CD4-positive, alpha-beta T cell treated with Interleukin-10 for 1 hour (primary cell): ENCODE results near the gene ZSCAN25.
"Not testable (repeated sequence)": the region's sequence is repeated elsewhere in the genome, so short reads cannot be mapped to it uniquely, and the experiment has no call there.

ENCODE experiments used
- DNase-seq: peaks from one replicate; pipeline ENCODE4 v3.0.0-alpha.2; 2020

ZSCAN25 gene

GRCh38 chr7:99651290-99651689, 34.5 kb downstream of the ZSCAN25 start:
- no peak for DNase-seq

DNA sequence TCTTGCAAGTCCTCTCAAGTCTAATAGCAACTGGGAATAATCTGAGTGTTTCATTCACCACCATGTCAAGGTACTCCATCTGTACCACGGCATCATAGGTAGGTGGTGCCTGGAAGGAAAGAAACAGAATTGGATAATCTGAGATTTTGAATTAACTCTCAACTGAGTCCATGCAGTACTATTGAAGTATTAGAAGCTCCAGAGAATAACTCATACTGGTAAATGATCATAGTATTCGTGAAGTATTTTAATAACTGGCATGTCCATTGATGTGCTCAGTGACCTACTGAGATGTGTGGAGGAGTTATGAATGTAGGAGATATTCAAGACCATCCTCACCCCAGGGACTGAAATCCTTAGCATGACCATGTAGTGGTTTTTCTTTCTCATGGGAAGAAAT, 35.9 kb downstream of the ZSCAN25 start:
- DNase-seq: no peak

- DNase-seq: not testable (repeated sequence)
Observed at GRCh38 chr7:99653269-99653668, 36.5 kb downstream of the ZSCAN25 start.

DNA sequence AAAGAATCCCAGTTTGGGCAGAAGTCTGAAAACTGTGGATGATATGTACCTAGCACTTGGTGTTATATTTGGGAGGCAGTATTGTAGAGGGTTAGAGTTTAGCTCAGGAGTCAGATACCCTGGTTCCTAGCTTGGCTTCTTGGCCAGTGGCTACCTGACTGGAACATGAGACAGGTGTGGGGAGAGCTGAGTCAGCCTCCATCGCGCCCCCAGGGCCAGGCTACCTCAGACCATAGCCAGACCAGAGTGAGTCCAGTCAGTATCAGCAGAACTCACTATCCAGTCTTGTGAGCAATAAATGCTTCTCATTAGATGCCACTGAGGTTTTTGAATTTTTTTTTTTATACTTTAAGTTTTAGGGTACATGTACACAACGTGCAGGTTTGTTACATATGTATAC, 37.0 kb downstream of the ZSCAN25 start:
- DNase-seq: no peak

DNA sequence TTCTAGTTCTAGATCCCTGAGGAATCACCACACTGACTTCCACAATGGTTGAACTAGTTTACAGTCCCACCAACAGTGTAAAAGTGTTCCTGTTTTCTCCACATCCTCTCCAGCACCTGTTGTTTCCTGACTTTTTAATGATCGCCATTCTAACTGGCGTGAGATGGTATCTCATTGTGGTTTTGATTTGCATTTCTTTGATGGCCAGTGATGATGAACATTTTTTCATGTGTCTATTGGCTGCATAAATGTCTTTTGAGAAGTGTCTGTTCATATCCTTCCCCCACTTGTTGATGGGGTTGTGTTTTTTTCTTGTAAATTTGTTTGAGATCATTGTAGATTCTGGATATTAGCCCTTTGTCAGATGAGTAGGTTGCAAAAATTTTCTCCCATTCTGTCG, 37.9 kb downstream of the ZSCAN25 start:
- DNase-seq: not testable (repeated sequence)

DNA sequence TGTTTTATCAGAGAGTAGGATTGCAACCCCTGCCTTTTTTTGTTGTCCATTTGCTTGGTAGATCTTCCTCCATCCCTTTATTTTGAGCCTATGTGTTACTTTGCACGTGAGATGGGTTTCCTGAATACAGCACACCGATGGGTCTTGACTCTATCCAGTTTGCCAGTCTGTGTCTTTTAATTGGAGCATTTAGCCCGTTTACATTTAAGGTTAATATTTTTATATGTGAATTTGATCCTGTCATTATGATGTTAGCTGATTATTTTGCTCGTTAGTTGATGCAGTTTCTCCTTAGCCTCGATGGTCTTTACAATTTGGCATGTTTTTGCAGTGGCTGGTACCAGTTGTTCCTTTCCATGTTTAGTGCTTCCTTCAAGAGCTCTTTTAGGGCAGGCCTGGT, 41.1 kb downstream of the ZSCAN25 start:
- DNase-seq: not testable (repeated sequence)

DNA sequence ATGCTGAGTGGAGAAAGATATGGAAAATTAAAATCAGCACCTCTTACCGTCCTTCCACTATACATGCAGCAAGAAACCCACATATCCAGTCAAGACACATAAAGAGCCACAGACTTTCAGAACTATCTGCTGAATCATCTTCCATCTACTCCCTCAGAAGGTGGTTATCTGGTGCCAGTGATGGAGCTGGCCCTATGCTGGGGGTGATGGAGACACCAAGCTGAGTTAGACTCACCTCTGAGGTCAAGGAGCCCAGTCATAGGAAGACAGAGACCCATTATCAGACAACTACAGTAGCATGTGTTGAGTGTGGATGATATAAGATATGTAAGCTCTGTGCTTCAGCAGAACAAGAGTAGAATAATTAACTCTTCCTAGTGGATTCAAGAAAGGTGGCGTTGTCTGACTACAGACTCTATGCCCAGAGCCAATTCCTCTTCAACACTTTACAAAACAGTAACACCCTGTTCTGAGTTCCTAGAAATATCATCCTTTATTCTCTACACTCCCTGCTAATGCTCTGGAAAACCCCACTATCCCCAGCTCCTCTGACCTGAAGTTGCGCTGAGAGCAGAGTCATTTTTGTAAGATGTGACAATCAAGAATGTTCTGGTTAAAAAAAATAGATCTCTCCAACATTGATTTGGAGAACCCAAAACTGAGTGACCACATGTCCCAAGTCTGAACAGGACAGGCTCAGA, 48.7 kb downstream of the ZSCAN25 start:
- no peak for DNase-seq

DNA sequence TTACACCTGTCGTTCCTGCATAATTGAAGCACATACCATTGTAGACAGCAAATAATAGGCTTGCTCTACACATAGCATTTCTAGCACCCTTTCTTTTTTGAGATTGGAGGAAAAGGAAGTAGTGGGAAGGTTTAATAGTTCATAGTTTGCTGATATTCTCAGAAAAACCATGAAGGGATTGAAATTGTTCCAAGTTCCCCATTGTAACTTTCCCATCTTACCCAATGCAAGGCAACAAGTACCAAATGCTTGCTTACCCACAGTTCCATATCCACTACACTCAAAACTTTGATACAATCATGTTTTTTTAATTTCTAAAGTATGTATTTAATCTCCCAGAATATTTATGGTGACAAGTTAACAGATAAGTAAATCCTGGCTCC, 49.3 kb downstream of the ZSCAN25 start:
- DNase-seq: no peak

GRCh38 chr7:99667179-99667578, 50.4 kb downstream of the ZSCAN25 start:
- DNase-seq: no peak

DNA sequence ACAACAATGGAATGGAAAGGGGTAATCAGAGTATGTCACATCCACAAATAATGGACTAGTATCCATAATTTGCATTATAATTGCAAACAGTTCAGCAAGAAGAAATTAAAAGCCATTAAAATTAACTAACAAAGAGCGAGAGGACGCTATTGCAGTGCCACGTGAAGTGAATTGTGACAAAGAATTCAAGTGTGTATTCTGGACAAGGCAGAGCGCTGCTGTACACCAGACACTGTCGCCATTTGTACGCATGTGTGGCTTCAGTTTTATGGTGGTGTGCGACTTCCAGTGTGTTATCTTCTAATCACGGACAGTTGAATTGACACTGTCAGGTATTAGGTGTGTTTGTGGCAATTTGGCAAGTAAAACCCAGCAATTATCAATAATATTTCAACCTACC, 51.8 kb downstream of the ZSCAN25 start:
- no peak for DNase-seq

DNA sequence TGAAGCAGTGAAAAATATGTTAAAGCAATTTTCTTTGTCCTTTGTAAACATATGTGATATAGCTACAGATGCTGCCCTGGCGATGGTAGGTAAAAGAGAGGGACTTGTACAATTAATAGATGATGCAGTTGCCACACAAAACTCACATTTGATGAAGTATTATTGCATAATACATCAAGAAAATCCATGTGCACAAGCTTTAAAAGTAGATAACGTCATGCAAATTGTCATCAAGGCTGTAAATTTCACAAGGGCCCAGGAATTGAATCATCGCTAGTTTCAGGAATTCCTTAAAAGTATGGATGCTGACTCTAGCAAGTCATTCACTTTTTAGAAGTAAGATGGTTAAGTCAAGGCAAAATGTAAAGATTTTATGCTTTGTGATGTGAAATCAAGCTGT, 53.0 kb downstream of the ZSCAN25 start:
- no peak for DNase-seq

- no peak for DNase-seq
Observed at GRCh38 chr7:99672573-99672972, 55.8 kb downstream of the ZSCAN25 start.

- DNase-seq: no peak
Observed at GRCh38 chr7:99674995-99675742, 58.4 kb downstream of the ZSCAN25 start.

DNA sequence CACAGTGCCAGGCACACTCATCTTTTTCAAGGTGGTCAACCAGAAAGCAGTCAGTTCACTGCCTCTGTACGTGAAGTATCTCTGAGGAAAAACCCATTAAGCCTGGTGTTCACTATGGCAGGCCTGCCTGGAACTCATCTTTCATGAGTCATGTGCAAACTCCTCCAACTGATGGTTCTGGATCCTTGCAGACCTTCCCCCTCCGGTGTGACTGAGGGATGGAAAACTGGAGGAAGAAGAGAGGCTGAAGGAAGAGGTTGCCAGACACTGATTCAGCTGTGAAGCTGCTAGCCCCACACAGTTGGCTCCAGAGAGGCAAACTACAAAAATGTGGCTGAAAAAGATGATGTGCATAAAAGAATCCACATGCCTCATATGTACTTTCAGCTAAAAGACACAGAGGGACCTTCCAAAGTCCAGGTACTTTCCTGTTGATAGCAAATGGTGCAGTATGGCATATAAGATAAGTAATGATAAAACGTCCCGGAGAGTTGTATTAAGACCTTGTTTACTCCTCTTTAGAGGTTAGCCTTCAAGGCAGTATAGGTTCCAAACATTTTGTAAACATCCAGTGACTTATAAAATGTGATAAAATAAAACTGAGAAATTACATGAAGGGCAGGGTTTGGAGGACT, 60.4 kb downstream of the ZSCAN25 start:
- no peak for DNase-seq

- DNase-seq: no peak
Observed at GRCh38 chr7:99677648-99678045, 60.9 kb downstream of the ZSCAN25 start.

- no peak for DNase-seq
Observed at GRCh38 chr7:99679032-99679399, 62.3 kb downstream of the ZSCAN25 start.

DNA sequence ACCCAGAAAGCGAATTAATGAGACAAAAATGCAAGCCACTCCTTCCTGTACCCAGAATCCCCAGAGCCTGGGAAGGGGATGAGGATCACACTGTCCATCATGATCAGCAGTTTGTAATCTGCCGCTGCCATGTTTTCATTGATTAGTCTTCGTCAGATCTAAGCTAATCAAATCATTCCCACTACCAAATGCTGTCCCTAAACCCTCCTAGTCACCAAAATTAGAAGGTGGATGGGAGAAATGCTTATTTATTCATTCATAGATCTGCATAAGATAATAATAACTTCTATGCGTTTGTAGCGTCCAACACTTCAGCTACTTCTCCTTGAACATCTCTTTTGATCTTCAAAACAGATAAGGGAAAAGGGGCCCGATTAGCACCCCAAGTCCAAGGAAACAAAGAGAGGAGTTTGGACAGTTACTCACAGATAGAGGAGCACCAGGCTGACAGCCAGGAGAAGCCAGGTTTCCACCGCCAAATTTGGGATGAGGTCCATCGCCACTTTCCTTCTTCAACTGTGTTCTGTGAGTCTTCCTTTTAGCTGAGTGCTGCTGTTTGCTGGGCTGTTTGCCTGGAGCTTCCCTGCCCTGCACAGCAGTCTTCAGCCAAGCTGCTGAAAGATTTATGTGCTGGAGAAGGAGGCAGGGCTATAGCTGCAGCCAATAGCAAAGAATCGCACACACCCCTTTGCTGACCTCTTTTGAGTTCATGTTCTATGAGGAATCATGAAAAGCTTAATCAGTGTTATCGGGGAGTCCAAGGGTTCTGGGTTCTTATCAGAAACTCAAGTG, 62.9 kb downstream of the ZSCAN25 start, which contains the start of gene CYP3A5:
Gene CYP3A5, minus strand, starts transcription at position 597 of the 792 bp plus-strand sequence. Its CDS starts 100 bp downstream, at position 497.
- DNase-seq: no peak
